Left ventricle myocardium inferior (tissue), 1 donor: ENCODE measurements around the gene SRL. TPM values are rescaled to one million over a fixed set of nuclear protein-coding genes. Genes with fewer than 3 reads are reported as not detected.

ENCODE experiments used
- DNase-seq: peaks from one replicate; pipeline ENCODE4 v3.0.0-alpha.2; 2020
- H3K27ac ChIP-seq: fragments of 200-600 bp; replicated peaks from 2 replicates; pipeline ENCODE4 v1.8.0; 2021
- H3K27me3 ChIP-seq: fragments of 200-600 bp; 2 replicates; pipeline ENCODE4 v1.8.0; 2021; ENCODE audit warnings: low read depth
- H3K36me3 ChIP-seq: fragments of 200-600 bp; 2 replicates; pipeline ENCODE4 v1.8.0; 2021
- H3K4me1 ChIP-seq: fragments of 200-600 bp; 2 replicates; pipeline ENCODE4 v1.8.0; 2021
- H3K4me3 ChIP-seq: fragments of 200-600 bp; 2 replicates; pipeline ENCODE4 v1.8.0; 2021; ENCODE audit warnings: mild to moderate bottlenecking, moderate library complexity
- H3K9me3 ChIP-seq: fragments of 200-600 bp; replicated peaks from 2 replicates; pipeline ENCODE4 v1.8.0; 2021
- CTCF ChIP-seq: fragments of 200-600 bp; IDR thresholded peaks from 2 replicates; pipeline ENCODE4 v1.8.0; 2021; ENCODE audit warnings: antibody characterized with exemption, mild to moderate bottlenecking, borderline replicate concordance
- intact Hi-C: fragments of 100-400 bp; cut with micrococcal nuclease; formaldehyde crosslinking; loops from one replicate; pipeline ENCODE4 v1.11.0; 2022
- total RNA-seq: library from RNA; stranded (reverse); fragmentation: NEBNext Ultra II Directional; extraction: Animal tissue kit (Norgen Biotek cat#: 25700); gene quantifications from one replicate; pipeline ENCODE4 v1.2.1, GENCODE V29; 2021
- donor health status: DM: no; HTN: yes; CAD: no; lungs with severe emphysema.

The SRL gene
- total RNA-seq, 1 donor from 2014 or later, result 445 TPM

DNA sequence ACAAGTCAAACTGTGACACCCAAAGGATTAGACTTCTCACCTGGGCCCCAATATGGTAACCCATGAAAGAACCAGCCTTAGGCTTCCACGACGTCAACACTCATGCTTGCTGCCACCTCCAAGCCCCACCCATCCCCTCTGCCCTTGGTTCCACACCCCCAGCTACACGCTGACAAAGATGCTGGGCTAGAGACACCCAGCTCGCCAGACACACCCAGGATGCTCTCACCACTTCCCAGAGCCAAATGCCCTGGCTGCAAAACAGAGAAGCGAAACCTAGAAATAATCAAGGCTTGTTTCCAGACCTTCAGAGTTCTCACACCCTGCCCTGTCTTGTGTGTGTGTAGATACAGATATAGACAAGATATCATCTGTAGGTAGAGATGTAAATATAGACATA lies 99.6 kb downstream of the SRL start:
- H3K9me3 ChIP-seq, result no peaks in the 10 kb centered on the region
- H3K4me1 ChIP-seq, result no peaks in the 10 kb centered on the region
- no peak for DNase-seq
- intact Hi-C loops, result no loop called here
- no peak for TF ChIP-seq CTCF
- no peaks in the 10 kb centered on the region for H3K36me3 ChIP-seq
- H3K27me3 ChIP-seq, result no peaks in the 10 kb centered on the region
- H3K27ac ChIP-seq, result no peak overlapping the region
- no peak overlapping the region for H3K4me3 ChIP-seq

DNA sequence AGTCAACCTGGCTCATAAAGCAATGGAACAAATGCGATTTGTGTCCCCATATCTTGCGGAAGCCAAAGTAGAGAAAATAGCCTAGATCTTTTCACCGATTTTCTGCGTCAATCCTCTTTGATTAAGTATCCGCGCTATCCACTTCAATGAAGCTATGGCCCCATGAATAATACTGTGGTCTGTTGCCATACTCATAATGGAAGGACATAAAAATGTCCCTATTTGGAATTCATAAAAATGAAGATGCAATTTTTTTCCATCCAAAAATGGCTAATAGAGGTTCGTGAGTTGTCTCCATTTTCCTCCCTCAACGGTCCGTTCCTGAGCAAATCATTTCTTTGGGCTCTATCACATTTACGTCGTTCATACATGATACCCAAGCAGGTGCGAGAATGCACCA lies 100.3 kb downstream of the SRL start:
- no peaks in the 10 kb centered on the region for H3K27me3 ChIP-seq
- no peak for TF ChIP-seq CTCF
- H3K27ac ChIP-seq, result no peak overlapping the region
- H3K4me3 ChIP-seq, result no peak overlapping the region
- H3K36me3 ChIP-seq, result no peaks in the 10 kb centered on the region
- H3K9me3 ChIP-seq, result no peaks in the 10 kb centered on the region
- intact Hi-C loops, result no loop called here
- no peaks in the 10 kb centered on the region for H3K4me1 ChIP-seq
- no peak for DNase-seq

DNA sequence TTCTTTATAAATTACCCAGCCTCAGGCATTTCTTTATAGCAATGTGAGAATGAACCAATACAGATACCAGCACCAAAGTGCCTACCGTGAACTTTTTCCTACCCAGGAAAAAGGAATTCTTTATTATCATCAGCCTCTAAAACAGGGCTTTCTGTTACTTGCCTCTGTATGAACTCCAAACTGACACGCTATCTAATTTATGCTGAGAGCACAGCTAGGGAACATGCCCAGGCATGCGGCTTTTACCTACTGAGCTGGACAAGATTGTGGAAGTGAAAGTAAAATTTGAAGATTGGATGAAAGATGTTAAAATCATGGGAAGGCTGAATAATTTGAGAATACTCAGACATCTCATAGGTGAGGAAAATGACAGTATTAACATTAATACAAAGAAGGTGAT lies 101.2 kb downstream of the SRL start:
- Histone ChIP-seq H3K27ac (no peak overlapping the region), H3K27me3 (no peaks in the 10 kb centered on the region), H3K9me3 (no peaks in the 10 kb centered on the region), H3K4me3 (no peak overlapping the region), H3K36me3 (no peaks in the 10 kb centered on the region), H3K4me1 (no peaks in the 10 kb centered on the region)
- no peak for DNase-seq
- no peak for TF ChIP-seq CTCF
- intact Hi-C loops, result no loop called here

GRCh38 chr16:4139968-4140367 lies 101.9 kb downstream of the SRL start:
- Histone ChIP-seq H3K27me3 (no peaks in the 10 kb centered on the region), H3K9me3 (no peaks in the 10 kb centered on the region), H3K36me3 (no peaks in the 10 kb centered on the region), H3K27ac (no peak overlapping the region), H3K4me1 (no peaks in the 10 kb centered on the region), H3K4me3 (no peak overlapping the region)
- DNase-seq, result no peak
- TF ChIP-seq CTCF, result no peak
- intact Hi-C loops, result no loop called here

Other genes with a start within 250 kb of the SRL start
- 44.3 TPM for gene ADCY9, start 125.6 kb downstream of the SRL start, total RNA-seq
- 2.6 TPM for gene TFAP4, start 30.9 kb upstream of the SRL start, total RNA-seq
- gene GLIS2, start 74.0 kb upstream of the SRL start, total RNA-seq, result 17.2 TPM
- 67.3 TPM for gene PAM16, start 109.2 kb upstream of the SRL start, total RNA-seq
- gene VASN, start 129.8 kb upstream of the SRL start, total RNA-seq, result 5.5 TPM
- gene CORO7, start 174.5 kb upstream of the SRL start, total RNA-seq, result 12.5 TPM
- gene DNAJA3, start 183.8 kb upstream of the SRL start, total RNA-seq, result 74.2 TPM
- gene NMRAL1, start 232.5 kb upstream of the SRL start, total RNA-seq, result 21.9 TPM
- gene HMOX2, start 234.3 kb upstream of the SRL start, total RNA-seq, result 115 TPM